ENCODE data around the gene PROS1. TPM values are rescaled to one million over a fixed set of nuclear protein-coding genes. Genes with fewer than 3 reads are reported as not detected.

Gene PROS1
- total and polyA plus RNA-seq, 2 of the 4 experiments (the other 2 are of a cell fraction) = 1.6 to 2.8 TPM

DNA sequence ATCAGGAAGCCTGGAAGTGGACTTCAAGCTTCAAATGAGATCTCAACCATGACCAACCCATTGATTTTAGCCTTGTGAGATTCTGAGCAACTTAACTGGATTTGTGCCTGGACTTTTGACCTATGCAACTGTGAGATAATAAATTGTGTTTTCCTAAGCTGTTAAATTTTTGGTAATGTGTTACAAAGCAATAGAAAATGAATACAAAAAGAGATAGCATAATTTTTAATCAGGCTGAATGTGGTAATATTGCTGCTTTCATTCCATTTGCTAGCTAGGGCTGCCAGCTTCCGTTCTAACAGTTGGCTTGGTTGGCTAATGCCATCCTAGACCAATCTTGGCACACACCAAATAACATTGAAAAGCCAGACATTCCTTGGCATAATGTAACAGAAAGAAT is 12.2 kb downstream of the PROS1 start:
- H4K91ac ChIP-seq (ENCODE audit: insufficient read depth, low read depth, low read length) = no peak overlapping the region
- no peak overlapping the region for H3K23ac ChIP-seq (ENCODE audit: low read depth, low read length)
- no peak overlapping the region for H3K9ac ChIP-seq (ENCODE audit: low read depth, low read length)
- ATAC-seq (ENCODE audit: low read depth) (no peak), DNase-seq (no peak)
- intact Hi-C loops (cut with micrococcal nuclease) (loop anchor here (5.0 kb wide), 1 partner anchor 49 kb away; no protein-coding TSS in a partner anchor), dilution Hi-C loops (cut with HindIII; ENCODE audit: low sequenced_read_pairs, unreplicated experiment) (no loop called here), in situ Hi-C loops (cut with MboI; ENCODE audit: low sequenced_read_pairs) (no loop called here)
- H2AK9ac ChIP-seq (replicated peaks; ENCODE audit: low read depth, low read length, poor library complexity) = no peak overlapping the region
- no peak overlapping the region for H2BK120ac ChIP-seq (ENCODE audit: low read depth, low read length)
- H3K9me3 ChIP-seq (ENCODE audit: control insufficient read depth, insufficient read depth, low read length) = no peaks in the 10 kb centered on the region
- H3K4me1 ChIP-seq (ENCODE audit: control insufficient read depth, insufficient read depth, low read length) = no peaks in the 10 kb centered on the region
- H3K4me2 ChIP-seq (ENCODE audit: low read depth, low read length) = no peak overlapping the region
- ChIA-PET CTCF (interaction anchor here (0.7 kb wide), 1 partner anchor 12 kb away, joined by 6 read pairs; the partner anchor contains the start of gene PROS1), POLR2A (ENCODE audit: unreplicated experiment) (no interaction called here)
- no peak overlapping the region for H2AK5ac ChIP-seq (ENCODE audit: low read depth, low read length)
- no peak overlapping the region for H2BK20ac ChIP-seq (ENCODE audit: low read depth, low read length)
- no peak overlapping the region for H3K18ac ChIP-seq (ENCODE audit: low read depth, low read length)
- no peaks in the 10 kb centered on the region for H3K9me1 ChIP-seq (ENCODE audit: insufficient read depth, low read length)
- H3K14ac ChIP-seq (replicated peaks; ENCODE audit: low read depth, low read length) = no peak overlapping the region
- WGBS, 2 experiments (ENCODE audit: extremely low coverage in 2 of 2, insufficient read length in 1 of 2) = no CpG with 5 or more reads among the region's 1 CpG
- H3K36me3 ChIP-seq (ENCODE audit: control insufficient read depth, insufficient read depth, low read length) = no peaks in the 10 kb centered on the region
- no peak overlapping the region for H2BK15ac ChIP-seq (ENCODE audit: low read depth, low read length)
- H4K8ac ChIP-seq (ENCODE audit: low read depth in 2 of 2, low read length in 2 of 2) = no peak overlapping the region
- H3K4ac ChIP-seq (ENCODE audit: low read depth, low read length) = no peak overlapping the region
- no peak overlapping the region for H2AFZ ChIP-seq (replicated peaks; ENCODE audit: low read length, poor library complexity)
- no peak overlapping the region for H2BK5ac ChIP-seq (ENCODE audit: low read depth, low read length, poor library complexity, severe bottlenecking)
- TF ChIP-seq, protein P1, sequence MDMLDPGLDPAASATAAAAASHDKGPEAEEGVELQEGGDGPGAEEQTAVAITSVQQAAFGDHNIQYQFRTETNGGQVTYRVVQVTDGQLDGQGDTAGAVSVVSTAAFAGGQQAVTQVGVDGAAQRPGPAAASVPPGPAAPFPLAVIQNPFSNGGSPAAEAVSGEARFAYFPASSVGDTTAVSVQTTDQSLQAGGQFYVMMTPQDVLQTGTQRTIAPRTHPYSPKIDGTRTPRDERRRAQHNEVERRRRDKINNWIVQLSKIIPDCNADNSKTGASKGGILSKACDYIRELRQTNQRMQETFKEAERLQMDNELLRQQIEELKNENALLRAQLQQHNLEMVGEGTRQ (IDR thresholded peaks at IDR 0.05; ENCODE audit: low read depth, low read length) = no peak
- TF ChIP-seq, protein P2, sequence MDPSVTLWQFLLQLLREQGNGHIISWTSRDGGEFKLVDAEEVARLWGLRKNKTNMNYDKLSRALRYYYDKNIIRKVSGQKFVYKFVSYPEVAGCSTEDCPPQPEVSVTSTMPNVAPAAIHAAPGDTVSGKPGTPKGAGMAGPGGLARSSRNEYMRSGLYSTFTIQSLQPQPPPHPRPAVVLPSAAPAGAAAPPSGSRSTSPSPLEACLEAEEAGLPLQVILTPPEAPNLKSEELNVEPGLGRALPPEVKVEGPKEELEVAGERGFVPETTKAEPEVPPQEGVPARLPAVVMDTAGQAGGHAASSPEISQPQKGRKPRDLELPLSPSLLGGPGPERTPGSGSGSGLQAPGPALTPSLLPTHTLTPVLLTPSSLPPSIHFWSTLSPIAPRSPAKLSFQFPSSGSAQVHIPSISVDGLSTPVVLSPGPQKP (IDR thresholded peaks at IDR 0.05; ENCODE audit: borderline replicate concordance, low read depth, low read length) = no peak
- TF ChIP-seq MAZ (IDR thresholded peaks at IDR 0.05; ENCODE audit: borderline replicate concordance, low read depth, low read length) (no peak), CEBPB (IDR thresholded peaks at IDR 0.05; ENCODE audit: low read depth, low read length) (no peak), MAFK (IDR thresholded peaks at IDR 0.05; ENCODE audit: low read depth, low read length) (no peak)
- no peak overlapping the region for H3K56ac ChIP-seq (ENCODE audit: extremely low read depth, insufficient read depth, low read length)
- no TSS peak for BruUV-seq (replicated peaks)
- no peaks in the 10 kb centered on the region for H4K20me1 ChIP-seq (ENCODE audit: insufficient read depth, low read length)
- no peak overlapping the region for H3K27ac ChIP-seq (ENCODE audit: insufficient read depth, low read length)
- H3K79me1 ChIP-seq (ENCODE audit: low read depth in 1 of 2, low read length in 2 of 2) = no peaks in the 10 kb centered on the region
- H3K27me3 ChIP-seq (ENCODE audit: control insufficient read depth, insufficient read depth, low read length) = no peaks in the 10 kb centered on the region
- H3K4me3 ChIP-seq (ENCODE audit: insufficient read depth, low read depth, low read length) = no peak overlapping the region
- no peak overlapping the region for H4K5ac ChIP-seq (ENCODE audit: low read depth, low read length)

Measured in IMR-90 (cell line).